Measurements from ENCODE around the gene GTPBP3.
A peak's percentile ranks its signal among the peaks of the same experiment; 100 is the strongest.

GTPBP3 gene

DNA sequence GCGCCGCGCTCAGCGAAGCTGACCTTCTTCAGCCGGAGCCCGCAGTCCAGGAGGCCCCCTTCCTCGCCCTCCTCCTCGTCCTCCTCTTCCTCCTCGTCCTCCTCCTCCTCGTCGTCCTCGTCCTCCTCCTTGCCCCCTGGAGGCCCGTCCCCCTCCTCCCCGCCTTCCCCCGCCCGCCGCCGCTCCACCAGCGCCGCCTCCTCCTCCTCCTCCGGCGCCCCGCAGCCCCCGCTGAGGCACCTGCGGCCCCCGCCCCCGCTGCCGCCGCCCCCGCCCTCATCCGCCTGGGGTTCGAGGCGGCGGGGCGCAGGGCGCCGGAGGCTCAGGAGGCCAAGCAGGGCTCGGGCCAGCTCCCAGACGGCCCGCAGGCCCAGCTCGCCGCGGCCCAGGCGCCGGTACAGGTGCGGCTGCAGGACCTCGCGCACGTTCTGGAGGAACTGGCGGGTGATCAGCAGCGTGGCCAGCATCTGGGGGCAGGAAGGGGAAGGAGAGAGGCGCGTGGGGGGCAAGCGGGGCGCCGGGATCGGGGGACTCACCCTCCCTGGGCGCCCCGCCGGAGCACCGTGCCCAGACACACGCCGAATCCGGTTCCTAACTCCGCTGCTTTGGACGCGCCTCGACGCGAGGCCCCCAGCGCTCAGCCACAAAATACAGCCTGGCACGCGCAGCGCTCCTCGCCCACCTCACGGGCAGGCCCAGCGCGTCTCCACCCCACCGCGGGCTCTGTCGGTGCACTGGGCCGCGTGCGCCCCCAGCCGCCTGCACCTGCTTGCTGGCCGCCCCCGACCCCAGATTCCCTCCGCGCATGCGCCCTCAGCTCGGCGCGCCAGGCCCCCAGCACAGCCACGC, 8.6 kb upstream of the GTPBP3 start:
- peak; percentile 24 for DNase-seq

DNA sequence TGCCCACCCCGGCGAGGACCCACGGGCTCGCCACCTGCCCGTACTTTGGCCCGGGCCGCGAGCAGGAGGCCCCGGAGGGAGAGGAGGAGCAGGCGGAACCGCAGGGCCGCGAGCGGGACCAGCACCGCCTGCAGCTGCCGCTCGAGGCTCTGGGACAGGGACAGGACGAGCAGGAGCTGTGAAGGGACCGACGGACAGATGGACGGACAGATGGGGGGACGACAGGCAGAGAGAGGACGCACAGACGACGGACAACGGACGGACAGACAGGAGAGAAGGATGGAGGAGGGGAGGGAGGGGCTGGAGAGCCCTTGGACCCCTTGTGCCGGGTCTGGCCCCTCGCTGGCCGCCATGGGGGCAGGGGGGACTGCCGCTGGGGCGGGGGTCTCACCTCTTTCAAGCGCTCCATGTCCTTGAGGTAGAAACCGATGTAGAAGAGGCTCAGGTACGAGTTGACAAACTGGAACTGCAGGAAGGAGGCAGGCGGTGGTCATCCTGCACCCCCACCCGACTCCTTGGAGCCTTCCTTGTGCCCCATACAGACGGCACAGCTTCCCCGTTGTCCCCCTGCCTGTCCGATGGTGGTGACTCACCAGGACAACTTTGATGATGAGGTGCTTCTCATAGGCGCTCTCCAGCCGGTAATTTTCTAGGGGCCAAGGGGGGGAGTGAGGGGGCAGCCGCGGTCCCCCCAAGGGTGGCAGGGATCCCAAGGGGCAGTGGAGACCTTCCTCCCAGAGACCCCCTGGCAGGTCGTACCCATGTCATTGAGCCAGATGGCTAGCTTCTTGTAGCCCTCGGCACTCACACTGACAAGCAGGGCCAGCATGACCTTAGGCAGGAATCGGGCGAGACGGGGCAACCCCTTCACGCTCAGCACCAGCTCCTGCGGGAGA, 7.7 kb upstream of the GTPBP3 start:
- no peak for DNase-seq

DNA sequence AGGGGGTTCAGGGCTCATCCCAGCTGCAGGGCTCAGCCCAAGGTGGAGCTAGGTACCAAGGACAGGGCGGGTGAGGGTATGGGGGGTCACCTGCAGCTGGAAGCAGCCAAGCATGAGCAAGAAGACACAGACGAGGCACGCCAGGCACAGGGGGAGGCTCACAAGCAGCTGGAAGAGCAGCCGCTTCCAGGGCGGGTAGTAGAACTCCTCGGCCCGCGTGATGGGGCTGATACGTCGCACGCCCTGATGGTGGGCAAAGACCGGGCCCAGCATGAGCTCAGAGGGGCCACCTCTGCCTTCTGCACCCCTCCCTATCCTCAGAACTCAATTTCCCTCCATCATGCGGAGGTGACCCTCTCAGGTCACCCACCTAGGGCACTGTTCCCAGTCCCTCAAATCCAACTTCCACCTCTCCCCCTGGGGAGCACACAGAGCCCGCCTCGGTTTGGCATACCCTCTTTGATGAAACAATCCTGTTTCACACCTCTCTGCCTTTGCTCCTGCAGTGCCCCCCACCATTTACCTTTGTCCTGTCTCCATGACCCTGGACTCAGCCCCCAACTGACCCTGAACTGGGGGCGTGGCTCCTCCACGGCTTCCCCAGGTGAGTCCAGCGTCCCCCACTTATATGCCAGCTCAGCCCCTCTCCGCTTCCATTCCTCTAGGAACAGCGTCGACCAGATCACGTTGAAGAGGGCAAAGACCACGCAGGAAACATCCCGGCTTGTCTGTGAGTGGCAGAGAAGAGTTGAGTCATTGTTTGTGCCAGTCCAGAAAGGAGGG, 6.9 kb upstream of the GTPBP3 start:
- no peak for DNase-seq

DNA sequence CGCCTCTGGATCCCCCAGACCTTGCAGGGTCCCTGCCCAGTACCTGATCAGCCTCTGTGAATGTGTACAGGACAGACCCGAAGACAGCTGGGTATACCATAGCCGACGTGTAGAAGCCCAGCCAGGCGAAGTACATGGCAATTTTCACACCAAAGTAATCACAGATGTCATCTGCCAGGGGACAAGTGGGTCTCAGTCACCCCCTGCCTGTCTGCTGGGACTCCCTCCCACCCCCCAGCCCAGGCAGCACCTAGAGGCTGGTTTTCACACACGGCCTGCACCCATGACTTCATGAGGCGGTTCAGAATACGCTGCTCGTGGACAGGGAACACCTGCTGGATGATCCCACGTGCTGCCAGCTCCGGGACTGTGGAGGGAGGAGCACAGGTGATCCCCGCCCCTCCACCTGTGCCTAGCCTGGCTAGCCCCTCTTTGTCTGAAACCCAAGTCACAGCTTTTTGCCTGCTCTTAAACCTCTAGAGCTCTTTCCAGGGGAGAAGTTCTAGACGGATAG, 6.3 kb upstream of the GTPBP3 start:
- no peak for DNase-seq

DNA sequence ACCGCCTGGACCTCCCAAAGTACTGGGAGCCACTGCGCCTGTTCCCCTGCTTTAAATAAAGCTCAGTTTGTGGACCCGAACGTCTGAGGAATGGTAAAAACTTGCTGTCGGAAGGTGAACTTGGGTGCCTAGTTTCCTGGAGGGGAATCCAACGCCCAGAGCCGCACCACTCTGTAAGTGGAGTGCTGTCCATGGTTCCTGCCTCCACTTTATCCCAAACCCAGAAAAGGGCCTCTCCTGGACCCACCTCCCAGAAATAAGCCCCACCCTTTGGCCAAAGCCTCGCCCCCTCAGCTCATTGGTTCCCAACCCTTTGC, 5.0 kb upstream of the GTPBP3 start:
- DNase-seq: no peak

DNA sequence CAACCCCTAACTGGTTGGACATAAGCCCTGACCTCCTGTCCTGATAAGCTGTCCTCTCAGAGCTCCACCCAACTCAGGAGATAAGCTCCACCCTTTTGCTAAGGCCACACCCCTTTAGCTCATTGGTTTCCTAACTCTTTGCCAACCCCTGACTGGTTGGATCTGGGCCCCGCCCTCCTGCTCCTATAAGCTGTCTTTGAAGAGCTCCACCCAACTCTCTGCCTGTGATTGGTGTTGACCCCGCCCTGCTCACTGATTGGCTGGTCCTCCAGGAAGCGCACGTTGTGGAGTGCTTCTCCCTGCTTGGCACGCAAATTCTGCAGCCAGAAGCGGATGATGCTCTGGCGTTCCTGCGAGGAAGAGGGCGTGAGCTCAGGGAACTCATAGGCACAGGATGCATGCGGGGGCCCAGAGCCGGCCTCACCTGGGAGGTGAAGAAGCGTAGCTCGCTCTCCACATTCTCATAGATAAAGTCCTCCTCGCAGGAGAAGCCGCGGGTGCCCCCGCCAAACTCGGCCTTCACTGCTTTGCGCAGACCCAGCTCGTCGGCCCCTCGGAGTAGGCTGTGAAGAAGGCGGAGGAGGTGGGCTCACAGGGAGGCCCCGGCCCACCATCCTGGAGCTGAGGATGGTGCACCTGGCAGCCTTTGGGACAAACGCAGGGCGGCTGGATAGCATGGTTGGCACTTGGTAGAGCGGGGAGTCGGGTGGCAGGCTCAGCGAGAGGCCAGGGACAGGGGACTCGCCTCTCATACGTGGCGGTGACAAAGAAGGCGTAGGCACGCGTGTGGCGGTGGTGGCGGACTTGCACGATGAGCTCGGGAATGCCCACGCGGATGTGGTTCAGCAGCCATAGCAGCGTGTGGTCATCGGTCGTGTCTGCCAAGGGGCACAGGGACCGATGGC, 4.4 kb upstream of the GTPBP3 start:
- DNase-seq: no peak

DNA sequence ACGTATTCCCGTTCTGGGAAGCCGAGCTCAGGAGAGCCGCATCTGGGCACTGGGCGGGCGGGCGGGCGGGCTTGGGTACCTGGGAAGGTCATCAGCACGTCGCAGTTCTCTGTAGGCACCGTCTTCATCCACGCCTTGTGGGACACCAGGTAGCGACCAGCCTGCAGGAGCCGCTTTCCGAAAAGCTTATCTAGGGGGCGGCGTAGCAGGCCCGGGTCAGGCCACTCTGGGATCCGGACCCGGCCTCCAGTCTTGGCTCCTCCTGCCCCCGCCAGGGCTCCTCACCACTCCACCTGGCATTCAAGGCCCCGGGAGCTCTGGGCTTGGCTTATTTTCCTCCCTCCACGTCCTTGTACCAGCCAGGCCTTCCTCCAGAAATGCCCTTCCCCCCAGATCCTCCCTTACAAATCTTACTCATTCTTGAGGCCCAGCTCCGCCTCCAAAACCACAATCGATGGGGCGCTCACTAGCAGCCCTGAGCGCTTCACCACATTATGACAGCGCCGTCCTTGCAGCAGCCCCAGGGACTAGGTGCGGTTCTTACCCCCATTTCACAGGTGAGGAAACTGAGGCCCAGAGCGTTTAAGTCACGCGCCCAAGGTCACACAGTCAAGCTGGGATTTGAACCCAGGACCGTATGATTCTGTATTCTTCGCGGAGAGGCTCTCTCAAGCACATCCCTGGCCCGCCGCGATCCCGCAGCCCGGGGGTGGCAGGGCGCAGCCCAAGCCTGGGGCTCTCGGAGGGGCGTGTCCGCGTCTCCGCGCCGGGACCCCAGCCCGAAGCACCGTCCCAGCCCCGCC, 3.5 kb upstream of the GTPBP3 start:
- peak; percentile 70 for DNase-seq

DNA sequence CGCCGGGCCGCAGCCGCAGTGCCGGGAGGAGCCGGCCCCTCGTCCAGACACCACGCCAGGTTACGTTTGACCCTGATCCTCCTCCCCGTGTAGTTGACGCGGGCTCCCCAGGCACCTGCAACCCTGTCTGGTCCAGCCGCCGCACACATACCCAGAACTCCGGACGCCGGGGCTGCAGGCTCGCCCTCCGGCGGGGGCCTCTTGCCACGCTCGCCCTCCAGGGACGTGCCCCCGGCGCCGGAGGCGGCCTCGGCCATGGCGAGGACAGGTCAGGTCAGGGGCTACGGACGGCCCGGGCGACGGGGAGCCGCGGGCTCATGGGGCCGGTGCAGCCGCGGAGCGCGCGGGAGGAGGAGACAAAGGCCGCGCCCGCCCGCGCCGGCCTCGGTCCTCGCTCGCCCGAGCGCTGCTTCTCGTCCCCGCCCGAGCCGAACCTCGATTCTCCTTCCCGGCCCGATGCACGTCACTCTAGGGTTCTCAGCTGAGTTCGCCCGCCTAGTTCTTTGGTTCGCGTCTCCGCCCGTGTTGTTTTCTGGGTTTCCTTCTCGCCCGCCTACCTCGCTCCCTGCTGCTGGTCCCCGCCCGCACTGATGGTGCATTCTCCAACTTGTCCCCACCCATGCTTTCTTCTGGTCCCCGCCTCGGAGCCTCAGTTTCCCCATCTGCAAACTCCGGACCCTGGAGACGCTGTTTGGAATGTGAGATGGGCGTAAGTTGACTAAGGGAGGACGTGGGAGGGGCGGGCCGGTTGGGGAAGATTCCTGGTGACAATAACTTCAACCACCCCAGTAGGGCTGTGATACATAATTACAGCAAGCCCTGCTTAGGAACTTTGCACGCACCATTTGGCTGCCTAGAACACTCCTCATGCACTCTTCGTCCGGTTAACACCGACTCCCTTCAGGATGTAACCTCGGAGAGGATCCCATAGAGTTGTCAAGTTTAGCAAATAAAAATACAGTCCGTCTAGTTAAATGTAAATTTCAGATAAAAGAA, 2.6 kb upstream of the GTPBP3 start, which contains the start of gene ANO8:
Gene ANO8, minus strand, starts transcription at position 442 of the 996 bp plus-strand sequence. Its CDS starts 185 bp downstream, at position 257.
- DNase-seq: peak; percentile 94

DNA sequence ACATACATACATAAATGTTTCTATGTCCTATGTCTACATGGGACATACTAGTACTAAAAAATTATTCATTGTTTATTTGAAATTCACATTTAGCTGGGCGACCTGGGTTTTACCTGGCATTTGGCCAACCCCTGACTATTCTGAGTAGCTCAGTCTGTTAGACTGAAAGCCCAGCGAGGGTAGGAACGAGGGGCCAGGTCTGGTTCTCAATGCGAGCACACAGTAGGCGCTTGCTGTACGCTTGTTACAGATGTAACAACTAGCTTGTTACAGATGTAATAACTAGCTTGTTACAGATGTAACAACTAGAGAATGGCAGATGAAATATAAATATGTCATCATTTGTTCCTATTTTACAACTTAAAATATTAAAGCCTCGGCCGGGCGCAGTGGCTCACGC, 1.8 kb upstream of the GTPBP3 start:
- DNase-seq: no peak

DNA sequence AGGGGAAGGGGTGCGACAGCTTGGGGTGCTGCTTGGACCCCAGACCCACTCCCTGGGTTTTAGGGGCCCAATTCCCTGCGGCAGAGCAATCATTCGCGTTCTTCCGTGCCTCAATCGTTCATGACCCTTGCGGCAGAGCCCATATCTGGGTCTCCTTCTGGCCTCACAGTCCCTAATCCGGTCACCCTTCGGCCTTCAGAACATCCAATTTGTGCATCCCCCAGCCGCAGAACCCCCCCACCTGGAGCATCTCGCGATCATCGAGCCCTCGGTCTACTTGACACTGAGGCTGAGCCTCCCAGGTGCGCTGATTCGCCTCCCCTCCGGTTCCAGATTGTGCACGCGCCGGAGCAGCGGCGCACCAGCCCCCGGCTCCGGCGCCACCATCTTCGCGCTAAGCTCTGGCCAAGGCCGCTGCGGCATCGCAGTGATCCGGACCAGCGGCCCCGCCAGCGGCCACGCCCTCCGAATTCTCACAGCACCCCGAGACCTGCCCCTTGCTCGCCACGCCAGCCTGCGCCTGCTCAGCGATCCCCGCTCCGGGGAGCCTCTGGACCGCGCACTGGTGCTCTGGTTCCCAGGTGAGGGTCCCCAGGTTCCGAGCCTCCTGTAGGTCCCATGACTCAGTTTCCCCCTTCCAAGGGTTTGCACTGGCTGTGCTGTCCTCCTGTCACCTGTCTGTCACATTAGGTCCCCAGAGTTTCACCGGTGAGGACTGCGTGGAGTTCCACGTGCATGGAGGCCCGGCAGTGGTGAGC, 501 bp downstream of the GTPBP3 start:
- no peak for DNase-seq

DNA sequence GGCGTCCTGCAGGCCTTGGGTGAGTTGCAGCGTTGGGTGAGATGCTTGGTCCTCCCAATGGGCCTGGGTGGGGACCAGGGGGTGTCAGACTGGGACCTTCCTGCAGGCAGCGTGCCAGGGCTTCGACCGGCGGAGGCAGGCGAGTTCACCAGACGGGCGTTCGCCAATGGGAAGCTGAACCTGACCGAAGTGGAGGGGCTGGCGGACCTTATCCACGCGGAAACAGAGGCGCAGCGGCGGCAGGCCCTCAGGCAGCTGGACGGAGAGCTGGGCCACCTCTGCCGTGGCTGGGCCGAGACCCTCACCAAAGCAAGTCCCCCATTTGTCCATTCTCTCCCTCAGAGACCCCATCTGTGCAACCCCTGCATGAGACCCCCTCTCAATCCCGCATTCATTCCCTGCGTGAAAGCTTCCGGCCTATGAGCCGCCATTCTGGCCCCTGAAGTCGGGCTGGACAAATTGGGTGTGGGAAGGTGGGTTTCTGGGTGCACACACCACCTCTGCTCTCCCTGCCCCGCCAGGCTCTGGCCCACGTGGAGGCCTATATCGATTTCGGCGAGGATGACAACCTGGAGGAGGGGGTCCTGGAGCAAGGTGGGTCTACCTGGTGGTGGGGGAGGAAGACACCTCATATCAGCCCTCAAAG, 1.2 kb downstream of the GTPBP3 start:
- DNase-seq: no peak

DNA sequence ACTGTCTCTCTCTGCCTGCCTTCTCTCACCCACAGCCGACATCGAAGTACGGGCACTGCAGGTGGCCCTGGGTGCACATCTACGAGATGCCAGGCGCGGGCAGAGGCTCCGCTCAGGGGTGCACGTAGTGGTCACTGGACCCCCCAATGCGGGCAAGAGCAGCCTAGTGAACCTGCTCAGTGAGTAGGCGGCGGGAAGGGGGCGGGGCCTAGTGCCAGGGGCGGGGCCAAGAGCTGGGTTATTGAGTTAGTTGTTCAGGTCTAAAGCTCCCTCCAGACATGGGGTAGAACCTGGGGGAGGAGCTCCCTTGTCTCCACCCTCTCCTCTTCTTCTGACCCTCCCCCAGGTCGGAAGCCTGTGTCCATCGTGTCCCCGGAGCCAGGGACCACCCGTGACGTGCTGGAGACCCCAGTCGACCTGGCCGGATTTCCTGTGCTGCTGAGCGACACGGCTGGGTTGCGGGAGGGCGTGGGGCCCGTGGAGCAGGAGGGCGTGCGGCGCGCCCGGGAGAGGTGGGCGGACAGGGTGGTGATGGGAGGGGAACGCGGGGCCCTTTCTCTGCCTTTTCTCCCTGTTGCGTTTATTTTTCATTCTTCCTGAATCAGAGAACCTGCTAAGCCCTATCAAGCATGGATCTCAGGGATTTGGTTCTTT, 1.9 kb downstream of the GTPBP3 start:
- DNase-seq: peak; percentile 13

DNA sequence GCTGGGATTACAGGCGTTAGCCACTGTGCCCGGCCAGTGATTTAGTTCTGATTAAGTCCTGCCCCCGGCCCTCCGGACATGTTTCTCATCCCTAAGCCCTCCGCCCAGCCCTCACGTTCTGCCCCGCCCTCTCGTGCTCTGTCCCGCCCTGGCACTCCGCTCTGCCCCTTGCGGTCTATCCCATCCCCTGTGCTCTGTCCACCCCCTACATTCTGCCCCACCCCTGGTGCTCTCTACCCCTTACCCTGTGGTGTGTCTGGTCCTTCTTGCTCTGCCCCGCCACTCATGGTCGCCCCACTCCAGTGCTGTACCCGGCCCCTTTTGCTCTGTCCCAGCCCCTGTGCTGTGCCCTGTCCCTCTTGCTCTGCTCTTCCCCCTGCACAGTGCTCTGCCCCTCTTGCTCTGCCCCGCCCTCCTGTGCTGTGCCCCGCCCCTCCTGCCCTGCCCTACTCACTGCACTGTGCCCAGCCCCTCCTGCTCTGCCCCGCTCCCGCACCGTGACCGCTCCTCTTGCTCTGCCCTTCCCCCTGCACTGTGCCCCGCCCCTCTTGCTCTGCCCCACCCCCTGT, 3.0 kb downstream of the GTPBP3 start:
- DNase-seq: no peak

DNA sequence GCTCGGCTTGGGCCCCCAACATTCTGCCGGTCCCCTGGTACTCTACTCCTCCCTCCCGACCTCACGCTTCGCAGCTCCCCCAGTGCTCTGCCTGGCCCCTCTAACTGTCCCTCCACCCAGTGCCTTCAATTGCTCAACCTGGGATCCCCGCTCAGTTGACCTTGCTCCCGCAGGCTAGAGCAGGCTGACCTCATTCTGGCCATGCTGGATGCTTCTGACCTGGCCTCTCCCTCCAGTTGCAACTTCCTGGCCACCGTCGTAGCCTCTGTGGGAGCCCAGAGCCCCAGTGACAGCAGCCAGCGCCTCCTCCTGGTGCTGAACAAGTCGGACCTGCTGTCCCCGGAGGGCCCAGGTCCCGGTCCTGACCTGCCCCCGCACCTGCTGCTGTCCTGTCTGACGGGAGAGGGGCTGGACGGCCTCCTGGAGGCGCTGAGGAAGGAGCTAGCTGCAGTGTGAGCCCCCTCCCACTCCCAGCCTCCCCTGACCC, 3.6 kb downstream of the GTPBP3 start:
- no peak for DNase-seq

DNA sequence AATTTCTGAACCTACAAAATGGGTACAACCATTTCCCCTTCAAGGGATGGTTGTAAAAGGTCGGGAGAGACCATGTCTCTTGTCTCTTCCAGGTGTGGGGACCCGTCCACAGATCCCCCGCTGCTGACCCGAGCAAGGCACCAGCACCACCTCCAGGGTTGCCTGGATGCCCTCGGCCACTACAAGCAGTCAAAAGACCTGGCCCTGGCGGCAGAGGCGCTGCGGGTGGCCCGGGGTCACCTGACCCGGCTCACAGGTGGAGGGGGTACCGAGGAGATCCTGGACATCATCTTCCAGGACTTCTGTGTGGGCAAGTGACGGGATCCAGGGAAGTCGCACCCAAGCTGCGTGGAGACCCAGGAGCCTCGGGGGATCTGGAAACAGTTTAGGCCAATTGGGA, 4.0 kb downstream of the GTPBP3 start:
- DNase-seq: no peak

DNA sequence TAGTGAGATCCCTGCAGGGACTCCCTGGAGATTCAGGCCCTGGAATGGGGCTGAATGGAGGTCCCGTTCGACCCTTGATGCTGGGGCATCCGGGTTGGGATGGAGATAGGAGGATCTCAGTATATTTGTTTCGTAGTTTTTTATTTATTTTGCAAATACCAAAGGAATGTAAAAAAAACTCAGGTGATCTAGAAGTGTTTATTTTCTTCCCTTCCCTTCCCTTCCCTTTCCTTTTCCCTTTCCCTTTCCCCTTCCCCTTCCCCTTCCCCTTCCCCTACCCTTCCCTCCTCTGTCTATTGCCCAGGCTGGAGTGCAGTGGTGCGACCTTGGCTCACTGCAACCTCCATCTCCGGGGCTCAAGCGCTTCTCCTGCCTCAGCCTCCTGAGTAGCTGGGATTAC, 4.5 kb downstream of the GTPBP3 start:
- DNase-seq: no peak

DNA sequence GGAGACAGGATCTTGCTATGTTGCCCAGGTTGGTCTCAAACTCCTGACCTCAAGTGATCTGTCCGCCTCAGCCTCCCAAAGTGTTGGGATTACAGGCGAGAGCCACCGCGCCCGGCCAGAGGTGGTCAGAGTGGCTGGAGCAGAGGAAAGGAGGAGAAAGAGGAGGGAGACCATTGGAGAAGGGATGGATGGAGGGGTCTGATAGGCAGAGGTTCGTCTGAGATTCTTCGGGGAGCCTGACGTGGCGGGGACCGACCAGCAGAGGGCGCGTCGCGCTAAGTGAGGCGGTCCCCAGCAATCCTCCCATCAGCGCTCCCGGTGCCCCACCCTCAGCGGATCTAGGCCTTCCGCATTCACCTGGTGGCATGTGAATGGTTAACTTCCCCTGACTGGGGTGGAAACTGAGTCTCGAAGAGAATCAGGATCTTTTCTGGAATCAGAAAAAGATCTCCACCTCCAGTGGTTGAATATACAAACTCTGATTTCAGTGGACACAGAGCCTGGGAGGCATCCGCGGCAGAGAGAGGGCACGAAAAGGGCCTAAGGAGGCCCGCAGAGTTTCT, 8.8 kb downstream of the GTPBP3 start:
- peak; percentile 59 for DNase-seq

Data from activated effector memory CD4-positive, alpha-beta T cell treated with Interleukin-2 at 50 U/mL for 16 hours (primary cell).